Neuronal stem cell (in vitro differentiated cells): ENCODE measurements around the gene SLC25A42.

ENCODE experiments used
- DNase-seq: peaks from one replicate; pipeline ENCODE4 v3.0.0-alpha.2; 2013; ENCODE audit warnings: low spot score
- H2AFZ ChIP-seq: one replicate; pipeline ENCODE4 v1.6.1; 2013; ENCODE audit warnings: mild to moderate bottlenecking, low read length, inconsistent platforms
- H2AK5ac ChIP-seq: 2 replicates; pipeline ENCODE4 v1.6.1; 2013; ENCODE audit warnings: low read depth, mild to moderate bottlenecking, inconsistent platforms, low read length, moderate library complexity, mixed read lengths
- H2BK120ac ChIP-seq: 2 replicates; pipeline ENCODE4 v1.6.1; 2013; ENCODE audit warnings: low read depth, mild to moderate bottlenecking, inconsistent platforms, low read length, moderate library complexity, mixed read lengths
- H2BK12ac ChIP-seq: one replicate; pipeline ENCODE4 v1.6.1; 2013; ENCODE audit warnings: low read length, inconsistent platforms
- H2BK15ac ChIP-seq: 2 replicates; pipeline ENCODE4 v1.6.1; 2013; ENCODE audit warnings: mild to moderate bottlenecking, low read length, inconsistent platforms, mixed read lengths
- H2BK5ac ChIP-seq: one replicate; pipeline ENCODE4 v1.6.1; 2013; ENCODE audit warnings: inconsistent platforms, mild to moderate bottlenecking, low read length, moderate library complexity
- H3K14ac ChIP-seq: one replicate; pipeline ENCODE4 v1.6.1; 2013; ENCODE audit warnings: low read length, inconsistent platforms
- H3K18ac ChIP-seq: 2 replicates; pipeline ENCODE4 v1.6.1; 2013; ENCODE audit warnings: low read length, inconsistent platforms
- H3K23ac ChIP-seq: 2 replicates; pipeline ENCODE4 v1.6.1; 2013; ENCODE audit warnings: low read depth, mild to moderate bottlenecking, mixed read lengths, low read length, inconsistent platforms; ENCODE audit not compliant: poor library complexity
- H3K27ac ChIP-seq: replicated peaks from 3 replicates; pipeline ENCODE4 v1.5.1; 2013; ENCODE audit warnings: low read length, inconsistent platforms
- H3K27me3 ChIP-seq, 3 experiments: 2 replicates each; pipeline ENCODE4 v1.6.1; 2013; ENCODE audit warnings: low read length in 3 of 3, mild to moderate bottlenecking in 2 of 3, inconsistent platforms in 1 of 3, low read depth in 1 of 3, mixed read lengths in 1 of 3, moderate library complexity in 1 of 3; ENCODE audit not compliant: control insufficient read depth in 3 of 3, insufficient read depth in 3 of 3
- H3K36me3 ChIP-seq, 2 donors: replicated peaks in 1 of 2; 2 replicates each; pipeline ENCODE4 v1.6.1; 2013; ENCODE audit warnings: low read length in 2 of 2; ENCODE audit not compliant: control insufficient read depth in 2 of 2, insufficient read depth in 2 of 2
- H3K4ac ChIP-seq: 2 replicates; pipeline ENCODE4 v1.6.1; 2013; ENCODE audit warnings: inconsistent platforms, mild to moderate bottlenecking, low read length, moderate library complexity
- H3K4me1 ChIP-seq, 2 donors: 1 replicate in 1 of 2; 2 replicates in 1 of 2; pipeline ENCODE4 v1.6.1; 2013; ENCODE audit warnings: low read length in 2 of 2, low read depth in 1 of 2; ENCODE audit not compliant: control insufficient read depth in 2 of 2, insufficient read depth in 1 of 2
- H3K4me2 ChIP-seq: one replicate; pipeline ENCODE4 v1.6.1; 2013; ENCODE audit warnings: mild to moderate bottlenecking, low read length, inconsistent platforms; ENCODE audit not compliant: insufficient read depth, poor library complexity, severe bottlenecking
- H3K4me3 ChIP-seq, 2 donors: 2 replicates each; pipeline ENCODE4 v1.5.1; 2013; ENCODE audit warnings: low read length in 2 of 2, mild to moderate bottlenecking in 2 of 2, inconsistent platforms in 1 of 2, moderate library complexity in 1 of 2
- H3K79me1 ChIP-seq: one replicate; pipeline ENCODE4 v1.6.1; 2013; ENCODE audit warnings: low read depth, mild to moderate bottlenecking, inconsistent platforms, low read length, moderate library complexity
- H3K9ac ChIP-seq: one replicate; pipeline ENCODE4 v1.6.1; 2013; ENCODE audit warnings: mild to moderate bottlenecking, low read depth, low read length, inconsistent platforms; ENCODE audit not compliant: poor library complexity
- H3K9me3 ChIP-seq, 2 donors: replicated peaks in 1 of 2; 2 replicates each; pipeline versions ENCODE3 to v1.6.1; 2013; ENCODE audit warnings: low read length in 2 of 2, mild to moderate bottlenecking in 2 of 2, inconsistent platforms in 1 of 2, low read depth in 1 of 2, mixed read lengths in 1 of 2, moderate library complexity in 1 of 2; ENCODE audit not compliant: control insufficient read depth in 2 of 2, insufficient read depth in 1 of 2
- H4K8ac ChIP-seq: one replicate; pipeline ENCODE4 v1.6.1; 2013; ENCODE audit warnings: low read depth, mild to moderate bottlenecking, inconsistent platforms, low read length, moderate library complexity
- H4K91ac ChIP-seq: one replicate; pipeline ENCODE4 v1.6.1; 2013; ENCODE audit warnings: low read length, low read depth, mild to moderate bottlenecking, inconsistent platforms; ENCODE audit not compliant: poor library complexity
- WGBS, 2 donors: extraction: QIAGEN DNeasy Blood & Tissue Kit; methylation state at CpG; one replicate each; pipeline ENCODE4 v1.1.7; 2013; ENCODE audit warnings: missing lambda C conversion rate in 2 of 2, mixed read lengths in 1 of 2; ENCODE audit not compliant: insufficient read length in 2 of 2, insufficient replicate concordance in 1 of 2; ENCODE audit errors: extremely low coverage in 2 of 2; 5-methylcytosine and 5-hydroxymethylcytosine counted together

Gene SLC25A42

DNA sequence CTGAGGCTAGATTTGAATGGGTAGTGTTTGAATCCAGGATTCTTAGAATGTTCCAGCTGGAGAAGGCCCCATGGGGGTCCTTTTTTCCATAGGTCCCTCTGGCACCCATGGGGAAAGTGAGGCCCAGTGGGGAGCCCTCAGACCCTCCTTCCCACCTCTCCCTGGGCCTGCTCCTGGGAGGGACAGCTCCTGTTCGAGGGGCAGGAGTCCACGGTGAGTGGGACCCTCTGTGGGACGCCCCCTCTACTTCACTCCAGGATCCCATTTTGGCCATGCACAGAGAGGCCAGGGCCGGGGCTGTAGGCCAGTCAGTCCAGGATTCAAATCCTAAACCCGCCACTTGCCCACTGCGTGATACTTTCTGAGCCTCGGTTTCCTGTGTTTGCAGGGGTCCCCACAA, 98.7 kb downstream of the SLC25A42 start:
- Histone ChIP-seq H3K27ac (no peak overlapping the region), H4K91ac (no peak overlapping the region), H3K9me3 (no peaks in the 10 kb centered on the region), H3K4me3 (no peak overlapping the region), H3K4me1 (no peaks in the 10 kb centered on the region), H3K4me2 (no peak overlapping the region), H3K18ac (no peak overlapping the region), H4K8ac (no peak overlapping the region), H2BK5ac (no peak overlapping the region), H2AFZ (no peak overlapping the region), H2AK5ac (no peak overlapping the region), H3K27me3 (no peaks in the 10 kb centered on the region), H3K4ac (no peak overlapping the region), H3K79me1 (no peaks in the 10 kb centered on the region), H3K9ac (no peak overlapping the region), H2BK120ac (no peak overlapping the region), H2BK12ac (no peak overlapping the region), H3K14ac (no peak overlapping the region), H3K36me3 (no peaks in the 10 kb centered on the region), H3K23ac (no peak overlapping the region), H2BK15ac (no peak overlapping the region)
- DNase-seq, result no peak
- WGBS, 2 donors, result no CpG with 5 or more reads among the region's 7 CpGs
